GM19240 (cell line): ENCODE data around the gene NOP10.

Experiments used
- DNase-seq: peaks from one replicate; pipeline ENCODE4 v3.0.0; 2011; ENCODE audit warnings: low spot score; ENCODE audit not compliant: insufficient read length

Gene NOP10

DNA sequence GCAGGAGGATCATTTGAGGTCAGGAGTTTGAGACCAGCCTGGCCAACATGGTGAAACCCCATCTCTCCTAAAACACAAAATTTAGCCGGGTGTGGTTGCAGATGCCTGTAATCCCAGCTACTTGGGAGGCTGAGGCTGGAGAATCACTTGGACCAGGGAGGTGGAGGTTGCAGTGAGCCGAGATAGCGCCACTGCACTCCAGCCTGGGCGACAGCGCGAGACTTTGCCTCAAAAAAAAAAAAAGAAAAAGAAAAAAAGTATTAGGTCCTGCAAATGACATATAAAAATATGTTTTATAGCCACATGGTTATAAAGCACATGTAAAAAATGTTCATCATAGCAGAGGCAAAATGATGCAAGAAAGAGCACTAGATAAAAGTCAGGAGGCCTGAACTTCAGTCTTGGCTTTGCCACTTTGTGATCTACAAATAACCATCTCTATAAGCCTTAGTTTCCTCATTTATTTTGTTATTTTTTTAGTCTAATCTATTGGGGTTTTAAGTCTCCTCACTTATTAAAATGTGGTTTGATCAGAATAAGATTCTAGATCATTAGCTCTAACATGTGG lies 10.3 kb downstream of the NOP10 start:
- DNase-seq: no peak

GRCh38 chr15:34331809-34332208 lies 11.1 kb downstream of the NOP10 start:
- no peak for DNase-seq

GRCh38 chr15:34330279-34330678 lies 12.7 kb downstream of the NOP10 start:
- DNase-seq: no peak

DNA sequence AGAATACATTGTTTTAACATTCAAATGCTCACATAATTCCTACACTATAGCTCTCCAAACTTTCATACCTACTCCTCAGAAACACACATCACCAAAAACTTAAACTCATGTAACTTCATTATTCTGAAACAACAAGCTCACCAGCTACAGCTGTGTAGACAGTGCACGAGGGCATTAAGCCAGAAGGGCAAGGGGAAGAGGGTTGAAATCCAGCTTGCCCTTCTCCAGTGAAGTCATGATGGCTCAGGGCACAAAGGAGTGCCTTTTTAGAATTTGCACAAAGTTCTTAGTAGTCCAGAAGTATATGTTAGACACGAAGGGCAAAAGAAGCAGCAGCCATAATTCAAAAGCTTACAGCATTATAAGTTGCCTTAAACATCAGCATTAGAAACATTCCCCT lies 13.9 kb downstream of the NOP10 start:
- no peak for DNase-seq

- DNase-seq: no peak
Observed at GRCh38 chr15:34327906-34328305, 15.0 kb downstream of the NOP10 start.

- DNase-seq: no peak
Observed at GRCh38 chr15:34325368-34325767, 17.6 kb downstream of the NOP10 start.

- no peak for DNase-seq
Observed at GRCh38 chr15:34324933-34325332, 18.0 kb downstream of the NOP10 start.

DNA sequence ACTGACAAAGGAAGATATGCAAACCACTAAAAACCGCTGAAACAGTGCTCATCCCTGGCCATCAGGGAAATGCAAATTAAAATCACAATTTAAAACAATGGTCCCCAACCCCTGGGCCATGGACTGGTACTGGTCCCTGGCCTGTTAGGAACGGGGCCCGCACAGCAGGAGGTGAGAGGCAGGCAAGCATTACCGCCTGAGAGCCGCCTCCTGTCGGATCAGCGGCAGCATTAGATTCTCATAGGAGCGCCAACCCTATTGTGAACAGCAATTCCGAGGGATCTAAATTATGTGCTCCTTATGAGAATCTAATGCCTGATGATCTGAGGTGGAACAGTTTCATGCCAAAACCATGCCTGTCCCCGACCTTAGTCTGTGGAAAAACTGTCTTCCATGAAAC lies 19.7 kb downstream of the NOP10 start:
- no peak for DNase-seq

GRCh38 chr15:34318277-34319079 lies 24.5 kb downstream of the NOP10 start:
- no peak for DNase-seq

DNA sequence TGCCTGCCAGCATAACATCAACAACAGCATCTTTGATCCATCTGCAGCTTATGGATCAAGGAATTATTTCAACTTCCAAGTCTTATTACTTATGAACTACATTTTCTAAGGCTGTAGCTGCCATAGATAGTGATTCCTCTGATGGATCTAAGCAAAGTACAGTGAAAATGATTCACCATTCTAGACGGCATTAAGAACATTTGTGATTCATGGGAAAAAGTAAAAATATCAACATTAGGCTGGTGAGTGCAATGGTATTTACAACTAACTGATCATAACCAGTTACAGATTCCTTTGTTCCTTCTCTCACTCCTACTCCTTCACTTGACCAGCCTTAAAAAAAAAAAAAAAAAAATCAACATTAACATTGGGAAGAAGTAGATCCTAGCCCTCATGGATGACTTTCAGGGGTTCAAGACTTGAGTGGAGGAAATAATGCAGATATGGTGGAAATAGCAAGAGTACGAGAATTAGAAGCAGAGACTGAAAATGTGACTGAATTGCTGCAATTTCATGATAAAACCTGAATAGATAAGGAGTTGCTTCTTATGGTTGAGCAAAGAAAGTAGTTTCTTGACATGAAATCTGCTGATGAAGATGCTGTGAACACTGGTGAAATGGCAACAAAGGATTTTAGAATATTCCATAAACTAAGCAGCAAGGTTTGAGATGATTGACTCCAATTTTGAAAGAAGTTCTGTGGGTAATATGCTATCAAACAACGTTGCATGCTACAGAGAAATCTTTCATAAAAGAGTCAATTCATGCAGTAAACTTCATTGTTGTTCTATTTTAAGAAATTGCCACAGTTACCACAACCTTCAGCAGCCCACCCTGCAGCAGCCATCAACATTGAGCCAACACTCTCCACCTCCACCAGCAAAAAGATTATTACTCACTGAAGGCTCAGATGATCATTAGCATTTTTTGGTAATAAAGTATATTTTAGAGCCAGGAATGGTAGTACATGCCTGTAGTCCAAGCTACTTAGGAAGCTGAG lies 28.1 kb downstream of the NOP10 start:
- DNase-seq: no peak

DNA sequence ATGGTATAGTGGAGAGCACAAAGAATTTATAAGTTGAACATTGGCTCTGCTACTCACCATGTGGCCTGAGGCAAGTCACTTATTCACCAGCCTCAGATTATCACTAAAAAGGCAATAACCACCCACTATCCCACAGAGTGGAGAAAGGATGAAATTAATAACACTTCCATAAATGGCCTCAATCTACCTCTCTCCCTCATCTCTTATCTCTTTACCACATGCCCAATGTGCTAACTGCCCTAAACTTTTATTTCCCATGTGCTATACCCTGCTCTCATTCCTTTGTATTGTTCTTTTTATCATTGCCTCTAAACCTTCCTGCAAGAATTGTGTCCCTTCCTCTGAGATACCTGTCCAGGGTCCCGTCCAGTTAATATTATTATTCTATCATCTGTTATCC lies 31.4 kb downstream of the NOP10 start:
- no peak for DNase-seq

DNA sequence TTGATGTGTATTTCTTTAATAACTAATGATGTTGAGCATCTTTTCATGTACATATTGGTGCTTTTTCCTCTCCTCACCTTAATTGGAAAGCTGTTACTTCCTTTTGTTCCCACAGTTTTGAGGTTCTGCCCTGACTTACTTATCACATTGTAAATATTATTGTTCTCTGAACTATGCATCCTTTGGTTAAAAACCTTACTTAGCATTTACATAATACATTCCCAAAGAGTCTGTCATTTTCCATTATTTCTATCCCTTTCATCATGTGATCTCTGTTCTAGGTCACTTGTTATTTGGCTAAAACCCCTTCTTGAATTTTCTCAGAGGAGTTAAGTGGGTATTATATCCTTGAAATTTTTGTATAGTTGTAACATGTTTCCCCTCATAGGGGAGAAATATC lies 38.3 kb downstream of the NOP10 start:
- no peak for DNase-seq

GRCh38 chr15:34301058-34301457 lies 41.9 kb downstream of the NOP10 start:
- DNase-seq: no peak

DNA sequence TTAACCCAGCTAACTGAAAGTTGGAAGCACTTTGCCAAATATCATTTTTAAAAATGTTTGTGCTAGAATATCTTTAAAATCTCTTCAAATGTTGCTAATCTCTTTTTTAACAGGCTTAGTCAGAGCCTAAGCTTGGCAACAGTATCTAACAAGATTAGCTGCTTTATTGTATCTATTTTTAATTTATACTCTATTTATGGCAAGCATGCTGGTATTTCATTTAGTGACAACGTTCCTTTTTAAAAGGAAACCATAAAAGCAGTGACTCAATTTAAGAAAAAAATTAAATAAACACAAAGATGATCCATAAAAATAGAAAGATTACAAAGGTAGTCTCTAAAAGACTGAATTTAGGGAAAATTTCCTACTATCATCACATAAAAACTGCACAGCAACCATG lies 45.9 kb downstream of the NOP10 start:
- no peak for DNase-seq

- no peak for DNase-seq
Observed at GRCh38 chr15:34292621-34293020, 50.3 kb downstream of the NOP10 start.
